ENCODE results near the gene SMOC2.
"Not testable (repeated sequence)": the region's sequence is repeated elsewhere in the genome, so short reads cannot be mapped to it uniquely, and the experiment has no call there.

SMOC2 gene

GRCh38 chr6:168655462-168656152, 214.6 kb downstream of the SMOC2 start:
- DNase-seq (ENCODE audit: low read depth in 3 of 3) = no peak

GRCh38 chr6:168658059-168658458, 217.1 kb downstream of the SMOC2 start:
- no peak for DNase-seq (ENCODE audit: low read depth in 3 of 3)

GRCh38 chr6:168660400-168660945, 219.5 kb downstream of the SMOC2 start:
- DNase-seq (ENCODE audit: low read depth in 3 of 3) = no peak

GRCh38 chr6:168662301-168662936, 221.4 kb downstream of the SMOC2 start:
- no peak for DNase-seq (ENCODE audit: low read depth in 3 of 3)

- DNase-seq (ENCODE audit: low read depth in 3 of 3) = no peak
Measured at GRCh38 chr6:168663041-168663440, 222.1 kb downstream of the SMOC2 start.

GRCh38 chr6:168664956-168665355, 224.0 kb downstream of the SMOC2 start:
- DNase-seq (ENCODE audit: low read depth in 3 of 3) = no peak

- no peak for DNase-seq (ENCODE audit: low read depth in 3 of 3)
Measured at GRCh38 chr6:168666170-168666569, 225.2 kb downstream of the SMOC2 start.

GRCh38 chr6:168666699-168667427, 225.9 kb downstream of the SMOC2 start:
- DNase-seq (ENCODE audit: low read depth in 3 of 3) = no peak

GRCh38 chr6:168667428-168667805, 226.4 kb downstream of the SMOC2 start:
- no peak for DNase-seq (ENCODE audit: low read depth in 3 of 3)

GRCh38 chr6:168670401-168670985, 229.5 kb downstream of the SMOC2 start:
- no peak for DNase-seq (ENCODE audit: low read depth in 3 of 3)

GRCh38 chr6:168671028-168671862, 230.3 kb downstream of the SMOC2 start:
- no peak for DNase-seq (ENCODE audit: low read depth in 3 of 3)

- no peak for DNase-seq (ENCODE audit: low read depth in 3 of 3)
Measured at GRCh38 chr6:168671863-168672546, 231.0 kb downstream of the SMOC2 start.

GRCh38 chr6:168674595-168674994, 233.6 kb downstream of the SMOC2 start:
- no peak for DNase-seq (ENCODE audit: low read depth in 3 of 3)

GRCh38 chr6:168675375-168675774, 234.4 kb downstream of the SMOC2 start:
- no peak for DNase-seq (ENCODE audit: low read depth in 3 of 3)

GRCh38 chr6:168675933-168676551, 235.1 kb downstream of the SMOC2 start:
- DNase-seq (ENCODE audit: low read depth in 3 of 3) = no peak

- no peak for DNase-seq (ENCODE audit: low read depth in 3 of 3)
Measured at GRCh38 chr6:168676552-168677322, 235.8 kb downstream of the SMOC2 start.

GRCh38 chr6:168677323-168677781, 236.4 kb downstream of the SMOC2 start:
- DNase-seq (ENCODE audit: low read depth in 3 of 3) = not testable (repeated sequence)

GRCh38 chr6:168678077-168678476, 237.1 kb downstream of the SMOC2 start:
- DNase-seq (ENCODE audit: low read depth in 3 of 3) = no peak

- DNase-seq (ENCODE audit: low read depth in 3 of 3) = no peak
Measured at GRCh38 chr6:168678588-168678987, 237.6 kb downstream of the SMOC2 start.
